ENCODE measurements around the gene NCOA6. TPM values are rescaled to one million over a fixed set of nuclear protein-coding genes. Genes with fewer than 3 reads are reported as not detected.

Gene NCOA6
- total RNA-seq = 75.4 and 80.7 TPM in 2 replicates
- long read RNA-seq, partial matches to known transcripts = 37 of 46 reads
- long read RNA-seq, other reads (novel, unspliced or antisense) = 9 of 46 reads

GRCh38 chr20:34825530-34826362 lies at the start of gene NCOA6:
TSS of gene NCOA6 (minus strand) at chr20:34825651. CDS start at chr20:34782355, 43,296 bp downstream.
- Mint-ChIP-seq H3K4me1 (ENCODE audit: low read depth) (peaks cover 27% of the 10 kb centered on the region), H3K36me3 (ENCODE audit: insufficient read depth) (peaks cover 7% of the 10 kb centered on the region), H3K27ac (peak within 1 kb of the TSS; percentile 99), H3K9me3 (ENCODE audit: low read depth) (peaks cover 4% of the 10 kb centered on the region), H3K4me3 (ENCODE audit: low read depth) (peak within 1 kb of the TSS; percentile 97), H3K27me3 (peaks cover 3% of the 10 kb centered on the region)
- DNase-seq (ENCODE audit: low spot score, unreplicated experiment) = peak; percentile 84
- TF ChIP-seq, protein P1, sequence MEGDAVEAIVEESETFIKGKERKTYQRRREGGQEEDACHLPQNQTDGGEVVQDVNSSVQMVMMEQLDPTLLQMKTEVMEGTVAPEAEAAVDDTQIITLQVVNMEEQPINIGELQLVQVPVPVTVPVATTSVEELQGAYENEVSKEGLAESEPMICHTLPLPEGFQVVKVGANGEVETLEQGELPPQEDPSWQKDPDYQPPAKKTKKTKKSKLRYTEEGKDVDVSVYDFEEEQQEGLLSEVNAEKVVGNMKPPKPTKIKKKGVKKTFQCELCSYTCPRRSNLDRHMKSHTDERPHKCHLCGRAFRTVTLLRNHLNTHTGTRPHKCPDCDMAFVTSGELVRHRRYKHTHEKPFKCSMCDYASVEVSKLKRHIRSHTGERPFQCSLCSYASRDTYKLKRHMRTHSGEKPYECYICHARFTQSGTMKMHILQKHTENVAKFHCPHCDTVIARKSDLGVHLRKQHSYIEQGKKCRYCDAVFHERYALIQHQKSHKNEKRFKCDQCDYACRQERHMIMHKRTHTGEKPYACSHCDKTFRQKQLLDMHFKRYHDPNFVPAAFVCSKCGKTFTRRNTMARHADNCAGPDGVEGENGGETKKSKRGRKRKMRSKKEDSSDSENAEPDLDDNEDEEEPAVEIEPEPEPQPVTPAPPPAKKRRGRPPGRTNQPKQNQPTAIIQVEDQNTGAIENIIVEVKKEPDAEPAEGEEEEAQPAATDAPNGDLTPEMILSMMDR (IDR thresholded peaks at IDR 0.05; ENCODE audit: unreplicated experiment) = no peak

GRCh38 chr20:34874094-34874654 lies 48.7 kb upstream of the NCOA6 start:
- DNase-seq (ENCODE audit: low spot score, unreplicated experiment) = peak; percentile 59
- peak overlapping the region; percentile 80 for H3K4me3 Mint-ChIP-seq (ENCODE audit: low read depth)
- TF ChIP-seq, protein P1 (IDR thresholded peaks at IDR 0.05; ENCODE audit: unreplicated experiment) = peak; percentile 80
- H3K27me3 Mint-ChIP-seq = peaks cover 30% of the 10 kb centered on the region
- H3K27ac Mint-ChIP-seq = no peak overlapping the region
- H3K9me3 Mint-ChIP-seq (ENCODE audit: low read depth) = peaks cover 2% of the 10 kb centered on the region
- peaks cover 2% of the 10 kb centered on the region for H3K36me3 Mint-ChIP-seq (ENCODE audit: insufficient read depth)
- peaks cover 32% of the 10 kb centered on the region for H3K4me1 Mint-ChIP-seq (ENCODE audit: low read depth)

- TF ChIP-seq, protein P1 (IDR thresholded peaks at IDR 0.05; ENCODE audit: unreplicated experiment) = no peak
- Mint-ChIP-seq H3K4me1 (ENCODE audit: low read depth) (peaks cover 32% of the 10 kb centered on the region), H3K27me3 (peaks cover 28% of the 10 kb centered on the region), H3K9me3 (ENCODE audit: low read depth) (no peaks in the 10 kb centered on the region), H3K27ac (no peak overlapping the region), H3K36me3 (ENCODE audit: insufficient read depth) (peaks cover 1% of the 10 kb centered on the region), H3K4me3 (ENCODE audit: low read depth) (peak overlapping the region; percentile 80)
- no peak for DNase-seq (ENCODE audit: low spot score, unreplicated experiment)
These were observed 48.2 kb upstream of the NCOA6 start for GRCh38 chr20:34873583-34874093.

DNA sequence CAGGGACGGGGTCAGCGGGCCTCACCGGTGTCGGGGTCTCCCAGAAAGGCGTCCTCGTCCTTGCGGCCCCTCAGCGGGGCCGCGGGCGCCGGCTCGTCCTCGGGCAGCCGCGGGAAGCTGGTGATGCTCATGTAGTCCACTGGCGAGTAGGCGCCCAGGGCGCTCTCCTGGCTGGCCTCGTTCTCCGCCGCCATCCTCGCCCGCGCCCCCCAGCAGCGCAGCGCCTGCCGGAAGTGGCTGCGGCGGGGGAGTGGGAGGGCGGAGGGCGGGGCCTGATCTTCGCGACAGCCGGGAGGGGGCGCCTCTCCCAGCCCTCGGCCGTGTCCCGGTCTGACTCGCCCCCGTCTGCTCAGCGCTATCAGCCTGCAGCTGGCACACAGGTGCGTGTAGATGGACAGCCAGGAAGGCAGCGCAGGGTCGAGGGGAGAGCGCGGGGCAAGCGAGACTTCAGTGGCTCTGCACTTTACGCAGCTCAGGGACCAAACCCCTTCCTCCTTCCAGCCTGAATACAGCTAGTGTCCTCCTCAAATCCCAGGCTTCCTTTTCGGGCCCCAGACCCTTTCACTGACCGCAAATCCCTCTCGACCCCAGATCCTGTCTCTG lies 47.3 kb upstream of the NCOA6 start, which contains the start of gene GGT7:
TSS of gene GGT7 (minus strand) at position 235 of the 603 bp plus-strand sequence. CDS start at position 194, 41 bp downstream.
- peak; percentile 94 for DNase-seq (ENCODE audit: low spot score, unreplicated experiment)

More for the DNA sequence above, 47.3 kb upstream of the NCOA6 start, which contains the start of gene GGT7:
- Mint-ChIP-seq H3K27ac (peak within 1 kb of the TSS; percentile 60), H3K36me3 (ENCODE audit: insufficient read depth) (peaks cover 1% of the 10 kb centered on the region), H3K27me3 (peaks cover 21% of the 10 kb centered on the region), H3K4me3 (ENCODE audit: low read depth) (peak within 1 kb of the TSS; percentile 80), H3K4me1 (ENCODE audit: low read depth) (peaks cover 32% of the 10 kb centered on the region), H3K9me3 (ENCODE audit: low read depth) (no peaks in the 10 kb centered on the region)
- TF ChIP-seq, protein P1 (IDR thresholded peaks at IDR 0.05; ENCODE audit: unreplicated experiment) = peak; percentile 86
